Measurements from ENCODE around the gene PCDHA6.
"Not testable (repeated sequence)": the region's sequence is repeated elsewhere in the genome, so short reads cannot be mapped to it uniquely, and the experiment has no call there.

Gene PCDHA6

GRCh38 chr5:140868721-140869554, 41.2 kb downstream of the PCDHA6 start, which contains the start of gene PCDHA11:
TSS of gene PCDHA11 (plus strand) at chr5:140868957. CDS start at chr5:140869104, 147 bp downstream.
- no peak for DNase-seq

GRCh38 chr5:140869555-140869886, 41.8 kb downstream of the PCDHA6 start:
- no peak for DNase-seq

DNA sequence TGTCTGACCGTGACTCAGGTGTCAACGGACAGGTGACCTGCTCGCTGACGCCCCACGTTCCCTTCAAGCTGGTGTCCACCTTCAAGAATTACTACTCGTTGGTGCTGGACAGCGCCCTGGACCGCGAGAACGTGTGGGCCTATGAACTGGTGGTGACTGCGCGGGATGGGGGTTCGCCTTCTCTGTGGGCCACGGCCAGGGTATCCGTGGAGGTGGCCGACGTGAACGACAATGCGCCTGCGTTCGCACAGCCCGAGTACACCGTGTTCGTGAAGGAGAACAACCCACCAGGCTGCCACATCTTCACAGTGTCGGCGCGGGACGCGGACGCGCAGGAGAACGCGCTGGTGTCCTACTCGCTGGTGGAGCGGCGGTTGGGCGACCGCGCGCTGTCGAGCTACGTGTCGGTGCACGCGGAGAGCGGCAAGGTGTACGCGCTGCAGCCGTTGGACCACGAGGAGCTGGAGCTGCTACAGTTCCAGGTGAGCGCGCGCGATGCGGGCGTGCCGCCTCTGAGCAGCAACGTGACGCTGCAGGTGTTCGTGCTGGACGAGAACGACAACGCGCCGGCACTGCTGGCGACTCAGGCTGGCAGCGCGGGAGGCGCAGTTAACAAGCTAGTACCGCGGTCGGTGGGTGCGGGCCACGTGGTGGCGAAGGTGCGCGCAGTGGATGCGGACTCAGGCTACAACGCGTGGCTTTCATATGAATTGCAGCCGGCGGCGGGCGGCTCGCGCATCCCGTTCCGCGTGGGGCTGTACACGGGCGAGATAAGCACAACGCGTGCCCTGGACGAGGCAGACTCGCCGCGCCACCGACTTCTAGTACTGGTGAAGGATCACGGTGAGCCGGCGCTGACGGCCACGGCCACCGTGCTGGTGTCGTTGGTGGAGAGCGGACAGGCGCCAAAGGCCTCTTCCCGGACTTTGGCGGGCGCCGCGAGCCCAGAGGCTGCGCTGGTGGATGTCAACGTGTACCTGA, 42.8 kb downstream of the PCDHA6 start:
- no peak for DNase-seq

GRCh38 chr5:140875085-140876065, 47.6 kb downstream of the PCDHA6 start, which contains the start of gene PCDHA12:
TSS of gene PCDHA12 (plus strand) at chr5:140875308. CDS start at chr5:140875473, 165 bp downstream.
- DNase-seq, result no peak

- not testable (repeated sequence) for DNase-seq
Observed at GRCh38 chr5:140876541-140877261, 48.9 kb downstream of the PCDHA6 start.

- no peak for DNase-seq
Observed at GRCh38 chr5:140877262-140877581, 49.5 kb downstream of the PCDHA6 start.
